Activated T-cell treated with anti-CD3 and anti-CD28 coated beads, Interleukin-2, amount 50 U/mL, for 4 hours (primary cell): ENCODE data around the gene SBK2. TPM values are rescaled to one million over a fixed set of nuclear protein-coding genes. Genes with fewer than 3 reads are reported as not detected.
"Not testable (repeated sequence)": the region's sequence is repeated elsewhere in the genome, so short reads cannot be mapped to it uniquely, and the experiment has no call there.

Experiments
- ATAC-seq, 2 donors: fragments of 200-7000 bp; cut with Tn5 transposase; one replicate each; pipeline ENCODE4 v1.10.0; 2021
- DNase-seq: peaks from one replicate; pipeline ENCODE4 v3.0.0-alpha.2; 2020
- H3K27me3 Mint-ChIP-seq: one replicate; pipeline ENCODE4 v1.8.0; 2021; ENCODE audit warnings: low read depth, mixed read lengths
- H3K36me3 Mint-ChIP-seq: one replicate; pipeline ENCODE4 v1.8.0; 2022; ENCODE audit warnings: mixed read lengths; ENCODE audit not compliant: insufficient read depth
- H3K4me1 Mint-ChIP-seq: one replicate; pipeline ENCODE4 v1.8.0; 2021; ENCODE audit warnings: low read depth, mixed read lengths
- H3K4me3 Mint-ChIP-seq: one replicate; pipeline ENCODE4 v1.8.0; 2021; ENCODE audit warnings: mild to moderate bottlenecking, moderate library complexity, mixed read lengths
- H3K9me3 Mint-ChIP-seq: one replicate; pipeline ENCODE4 v1.8.0; 2021; ENCODE audit warnings: mixed read lengths
- total RNA-seq, 3 donors: library from RNA; stranded (reverse); gene quantifications; one replicate each; pipeline ENCODE4 v1.2.1, GENCODE V29; 2021

Gene SBK2
- total RNA-seq, result not detected

GRCh38 chr19:55536951-55537740, at the start of gene SBK2:
SBK2 (minus strand) TSS chr19:55537133; CDS start chr19:55536294, 839 bp downstream.
- H3K36me3 Mint-ChIP-seq, result no peaks in the 10 kb centered on the region
- DNase-seq, result no peak
- no peak for ATAC-seq
- no peaks in the 10 kb centered on the region for H3K27me3 Mint-ChIP-seq
- no peaks in the 10 kb centered on the region for H3K4me1 Mint-ChIP-seq
- H3K4me3 Mint-ChIP-seq, result no peak within 1 kb of the TSS
- H3K9me3 Mint-ChIP-seq, result no peaks in the 10 kb centered on the region

GRCh38 chr19:55585658-55586339, 48.9 kb upstream of the SBK2 start:
- peak overlapping the region; percentile 82 for H3K4me3 Mint-ChIP-seq
- ATAC-seq (peak; percentile 51 to 65), DNase-seq (peak; percentile 31)

GRCh38 chr19:55584871-55585270, 47.9 kb upstream of the SBK2 start:
- ATAC-seq (no peak), DNase-seq (no peak)
- Mint-ChIP-seq H3K36me3 (peaks cover 1% of the 10 kb centered on the region), H3K4me3 (no peak overlapping the region), H3K9me3 (no peaks in the 10 kb centered on the region), H3K27me3 (no peaks in the 10 kb centered on the region), H3K4me1 (peaks cover 45% of the 10 kb centered on the region)

More at GRCh38 chr19:55585658-55586339, 48.9 kb upstream of the SBK2 start:
- H3K4me1 Mint-ChIP-seq, result peaks cover 42% of the 10 kb centered on the region
- no peaks in the 10 kb centered on the region for H3K9me3 Mint-ChIP-seq
- no peaks in the 10 kb centered on the region for H3K36me3 Mint-ChIP-seq
- H3K27me3 Mint-ChIP-seq, result no peaks in the 10 kb centered on the region

- not testable (repeated sequence) for DNase-seq, H3K36me3 Mint-ChIP-seq, ATAC-seq, H3K4me3 Mint-ChIP-seq, H3K9me3 Mint-ChIP-seq, H3K27me3 Mint-ChIP-seq
- H3K4me1 Mint-ChIP-seq, result peaks cover 44% of the 10 kb centered on the region
Measured at GRCh38 chr19:55583897-55584296, 47.0 kb upstream of the SBK2 start.

- ATAC-seq, H3K4me3 Mint-ChIP-seq: not testable (repeated sequence)
Measured at GRCh38 chr19:55582284-55582683, 45.4 kb upstream of the SBK2 start.

GRCh38 chr19:55581823-55582223, 44.9 kb upstream of the SBK2 start:
- ATAC-seq (no peak), DNase-seq (no peak)
- H3K4me1 Mint-ChIP-seq, result peaks cover 35% of the 10 kb centered on the region
- H3K36me3 Mint-ChIP-seq, result peaks cover 12% of the 10 kb centered on the region
- H3K4me3 Mint-ChIP-seq, result peak overlapping the region; percentile 88
- no peaks in the 10 kb centered on the region for H3K27me3 Mint-ChIP-seq
- H3K9me3 Mint-ChIP-seq, result no peaks in the 10 kb centered on the region

More at GRCh38 chr19:55582284-55582683, 45.4 kb upstream of the SBK2 start:
- not testable (repeated sequence) for H3K27me3 Mint-ChIP-seq, H3K9me3 Mint-ChIP-seq, DNase-seq, H3K36me3 Mint-ChIP-seq
- peaks cover 37% of the 10 kb centered on the region for H3K4me1 Mint-ChIP-seq

GRCh38 chr19:55581145-55581822, 44.4 kb upstream of the SBK2 start:
- DNase-seq (no peak), ATAC-seq (no peak)
- H3K9me3 Mint-ChIP-seq, result no peaks in the 10 kb centered on the region
- peak overlapping the region; percentile 88 for H3K4me3 Mint-ChIP-seq
- H3K27me3 Mint-ChIP-seq, result no peaks in the 10 kb centered on the region
- peaks cover 14% of the 10 kb centered on the region for H3K36me3 Mint-ChIP-seq
- H3K4me1 Mint-ChIP-seq, result peaks cover 32% of the 10 kb centered on the region

- peaks cover 27% of the 10 kb centered on the region for H3K4me1 Mint-ChIP-seq
- no peaks in the 10 kb centered on the region for H3K9me3 Mint-ChIP-seq
- peaks cover 14% of the 10 kb centered on the region for H3K36me3 Mint-ChIP-seq
- ATAC-seq, result peak; percentile 76 to 78
- H3K27me3 Mint-ChIP-seq, result no peaks in the 10 kb centered on the region
- peak within 1 kb of the TSS; percentile 88 for H3K4me3 Mint-ChIP-seq
- DNase-seq, result peak; percentile 67
Measured at GRCh38 chr19:55580628-55581144, 43.8 kb upstream of the SBK2 start, which contains the start of gene ZNF579. ZNF579 (minus strand) TSS chr19:55580848; CDS start chr19:55579639, 1,209 bp downstream.

- Mint-ChIP-seq H3K27me3 (no peaks in the 10 kb centered on the region), H3K4me1 (peaks cover 21% of the 10 kb centered on the region), H3K9me3 (no peaks in the 10 kb centered on the region), H3K36me3 (peaks cover 14% of the 10 kb centered on the region), H3K4me3 (peak overlapping the region; percentile 88)
- peak; percentile 26 to 36 for ATAC-seq
- DNase-seq, result no peak
Measured at GRCh38 chr19:55579766-55580621, 43.1 kb upstream of the SBK2 start.

- ATAC-seq (no peak), DNase-seq (no peak)
- Mint-ChIP-seq H3K9me3 (no peaks in the 10 kb centered on the region), H3K4me1 (peaks cover 21% of the 10 kb centered on the region), H3K36me3 (peaks cover 14% of the 10 kb centered on the region), H3K4me3 (peak overlapping the region; percentile 88), H3K27me3 (no peaks in the 10 kb centered on the region)
Measured at GRCh38 chr19:55578761-55579747, 42.1 kb upstream of the SBK2 start.

GRCh38 chr19:55578031-55578760, 41.3 kb upstream of the SBK2 start:
- Mint-ChIP-seq H3K9me3 (no peaks in the 10 kb centered on the region), H3K4me1 (peaks cover 21% of the 10 kb centered on the region), H3K4me3 (no peak overlapping the region), H3K27me3 (no peaks in the 10 kb centered on the region), H3K36me3 (peaks cover 14% of the 10 kb centered on the region)
- ATAC-seq (no peak), DNase-seq (no peak)

GRCh38 chr19:55576746-55577145, 39.8 kb upstream of the SBK2 start:
- H3K4me3 Mint-ChIP-seq, result no peak overlapping the region
- H3K4me1 Mint-ChIP-seq, result peaks cover 16% of the 10 kb centered on the region
- no peaks in the 10 kb centered on the region for H3K27me3 Mint-ChIP-seq
- H3K36me3 Mint-ChIP-seq, result peaks cover 14% of the 10 kb centered on the region
- DNase-seq (no peak), ATAC-seq (no peak)
- no peaks in the 10 kb centered on the region for H3K9me3 Mint-ChIP-seq
